ENCODE data around the gene OSBPL1A. TPM values are rescaled to one million over a fixed set of nuclear protein-coding genes. Genes with fewer than 3 reads are reported as not detected.
A peak's percentile ranks its signal among the peaks of the same experiment; 100 is the strongest.
"Not testable (repeated sequence)": the region's sequence is repeated elsewhere in the genome, so short reads cannot be mapped to it uniquely, and the experiment has no call there.

Gene OSBPL1A
- total RNA-seq, 1 experiment from 2014 or later = 35.4 TPM

GRCh38 chr18:24397131-24397693, 412 bp downstream of the OSBPL1A start:
- DNase-seq (ENCODE audit: low read depth) = peak; percentile 75

DNA sequence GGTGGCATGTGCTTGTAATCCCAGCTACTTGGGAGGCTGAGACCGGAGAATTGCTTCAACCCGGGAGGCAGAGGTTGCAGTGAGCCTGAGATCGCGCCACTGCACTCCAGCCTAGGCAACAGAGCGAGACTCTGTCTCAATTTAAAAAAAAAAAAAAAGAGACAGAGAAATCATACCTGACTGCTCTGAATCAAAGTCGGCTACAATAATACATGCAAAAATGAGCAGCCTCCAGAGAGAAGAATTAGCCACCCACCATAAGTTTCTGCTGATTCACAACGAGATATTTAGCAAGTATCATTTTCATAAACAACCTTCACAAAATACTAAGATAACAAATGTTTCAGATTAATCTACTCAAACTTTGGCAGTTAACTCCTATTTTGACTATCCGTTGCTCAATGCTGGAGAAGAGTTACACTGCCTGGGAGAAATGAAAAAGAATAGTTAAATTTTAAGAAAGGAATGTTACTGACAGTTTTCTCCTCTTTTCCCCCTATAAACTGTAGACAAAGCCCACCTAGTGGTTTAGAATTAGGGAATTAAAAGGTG, 1.5 kb downstream of the OSBPL1A start:
- no peak for DNase-seq (ENCODE audit: low read depth)

DNA sequence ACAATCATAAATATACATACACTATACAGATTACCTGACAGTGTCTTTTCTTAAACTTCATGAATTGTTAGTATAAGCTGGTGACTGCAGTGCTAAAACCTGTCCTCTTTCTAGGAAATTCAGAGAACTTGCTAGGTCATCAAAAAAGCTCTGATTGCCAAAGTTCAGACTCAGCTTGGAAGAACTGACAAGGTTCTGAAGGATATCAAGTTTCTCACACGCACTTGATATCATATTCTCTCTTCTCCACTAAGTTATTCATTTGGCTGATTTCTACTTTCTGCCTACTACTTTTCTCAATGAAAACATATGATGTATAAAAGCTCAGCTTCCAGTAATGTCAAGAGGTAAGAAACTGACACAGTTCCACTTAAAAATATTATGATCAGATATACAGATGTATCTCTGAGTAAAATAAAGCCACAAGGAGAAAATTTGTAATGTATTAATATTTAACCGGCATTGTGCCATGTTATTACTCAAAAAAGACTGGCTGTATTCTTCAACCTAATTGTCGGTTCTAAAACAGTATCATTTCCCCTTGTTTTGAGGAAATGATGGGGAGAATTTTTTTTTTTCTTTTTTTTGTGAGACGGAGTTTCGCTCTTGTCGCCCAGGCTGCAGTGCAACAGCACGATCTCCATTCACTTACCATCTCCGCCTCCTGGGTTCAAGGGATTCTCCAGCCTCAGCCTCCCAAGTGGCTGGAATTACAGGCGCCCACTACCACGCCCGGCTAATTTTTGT, 2.4 kb downstream of the OSBPL1A start:
- peak; percentile 17 for DNase-seq (ENCODE audit: low read depth)

DNA sequence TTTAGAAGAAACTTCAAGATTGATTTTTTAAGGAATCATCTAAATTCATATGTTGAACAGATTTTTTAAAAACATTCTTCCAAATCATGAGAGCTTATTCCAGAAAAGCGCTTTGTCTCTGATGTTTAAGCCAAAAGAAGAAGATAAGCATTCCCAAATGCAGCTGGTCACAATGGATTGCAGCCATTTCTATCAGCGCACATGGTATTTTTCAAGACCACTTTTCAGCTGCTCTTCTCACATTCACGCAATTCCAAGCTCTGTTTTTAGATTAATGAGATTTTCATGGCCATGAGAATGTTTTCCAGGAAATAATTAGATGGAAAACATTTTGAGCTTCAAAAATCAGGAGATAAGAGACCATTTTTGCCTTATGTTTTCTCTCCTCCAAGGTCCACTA, 8.7 kb downstream of the OSBPL1A start:
- no peak for DNase-seq (ENCODE audit: low read depth)

DNA sequence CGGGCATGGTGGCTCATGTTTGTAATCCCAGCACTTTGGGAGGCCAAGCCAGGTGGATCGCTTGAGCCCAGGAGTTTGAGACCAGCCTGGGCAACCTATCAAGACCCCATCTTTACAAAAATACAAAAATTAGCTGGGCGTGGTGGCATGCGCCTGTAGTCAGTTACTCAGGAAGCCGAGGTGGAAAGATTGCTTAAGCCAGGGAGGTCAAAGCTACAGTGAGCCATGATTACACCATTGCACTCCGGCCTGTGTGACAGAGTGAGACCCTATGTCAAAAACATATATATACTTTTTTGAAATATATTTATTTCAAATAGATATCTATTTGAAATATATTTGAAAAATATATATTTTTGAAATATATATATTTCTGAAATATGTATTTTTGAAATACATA, 10.9 kb downstream of the OSBPL1A start:
- no peak for DNase-seq (ENCODE audit: low read depth)

DNA sequence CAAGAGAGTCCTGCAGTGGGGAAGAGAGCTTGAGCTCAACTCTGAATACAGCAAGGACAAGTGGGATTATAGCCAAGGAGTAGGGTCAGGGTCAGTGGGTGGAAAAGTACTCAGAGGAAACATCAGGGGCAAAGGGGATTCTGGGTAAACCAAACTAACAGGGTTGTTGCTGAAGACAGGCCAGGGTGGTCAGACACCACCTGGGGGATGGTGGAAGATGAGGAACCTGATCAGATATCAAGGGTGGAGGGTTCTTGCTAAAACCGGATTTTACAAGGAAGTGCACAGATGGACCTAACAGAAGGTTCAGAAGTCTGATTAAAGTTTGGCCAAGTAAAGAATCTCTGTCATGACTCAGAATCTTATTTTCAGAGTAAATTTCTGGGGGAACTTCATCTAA, 16.5 kb downstream of the OSBPL1A start:
- no peak for DNase-seq (ENCODE audit: low read depth)

- no peak for DNase-seq (ENCODE audit: low read depth)
Observed at GRCh38 chr18:24380163-24380747, 17.4 kb downstream of the OSBPL1A start.

GRCh38 chr18:24378598-24378997, 19.0 kb downstream of the OSBPL1A start:
- no peak for DNase-seq (ENCODE audit: low read depth)

DNA sequence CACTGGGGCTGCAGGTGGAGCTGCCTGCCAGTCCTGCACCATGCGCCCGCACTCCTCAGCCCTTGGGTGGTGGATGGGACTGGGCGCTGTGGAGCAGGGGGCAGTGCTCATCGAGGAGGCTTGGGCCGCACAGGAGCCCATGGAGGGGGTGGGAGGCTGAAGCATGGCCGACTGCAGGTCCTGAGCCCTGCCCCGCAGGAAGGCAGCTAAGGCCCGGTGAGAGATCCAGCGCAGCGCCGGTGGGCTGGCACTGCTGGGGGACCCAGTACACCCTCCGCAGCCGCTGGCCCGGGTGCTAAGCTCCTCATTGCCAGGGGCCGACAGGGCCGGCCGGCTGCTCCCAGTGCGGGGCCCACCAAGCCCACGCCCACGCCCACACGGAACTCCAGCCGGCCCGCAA, 21.1 kb downstream of the OSBPL1A start:
- DNase-seq (ENCODE audit: low read depth) = not testable (repeated sequence)

GRCh38 chr18:24373328-24373727, 24.3 kb downstream of the OSBPL1A start:
- DNase-seq (ENCODE audit: low read depth) = no peak

GRCh38 chr18:24372279-24372872, 25.2 kb downstream of the OSBPL1A start:
- DNase-seq (ENCODE audit: low read depth) = no peak

DNA sequence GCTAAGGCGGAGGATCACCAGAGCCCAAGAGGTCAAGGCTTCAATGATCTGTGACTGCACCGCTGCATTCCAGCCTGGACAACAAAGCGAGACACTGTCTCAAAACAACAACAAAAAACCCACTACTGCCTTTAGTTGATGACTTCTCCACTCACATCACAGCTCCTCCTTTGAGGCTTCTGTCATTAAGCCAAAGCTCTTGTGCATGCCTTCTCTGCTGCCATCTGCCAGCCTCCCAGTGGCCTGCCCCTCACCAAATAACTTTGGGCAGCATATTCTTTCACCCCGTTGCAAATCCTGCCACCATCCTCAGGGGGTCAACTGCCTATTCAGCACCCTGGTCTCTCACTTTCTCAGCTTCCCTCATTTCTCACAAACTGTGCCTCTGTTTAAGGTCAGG, 27.5 kb downstream of the OSBPL1A start:
- no peak for DNase-seq (ENCODE audit: low read depth)

DNA sequence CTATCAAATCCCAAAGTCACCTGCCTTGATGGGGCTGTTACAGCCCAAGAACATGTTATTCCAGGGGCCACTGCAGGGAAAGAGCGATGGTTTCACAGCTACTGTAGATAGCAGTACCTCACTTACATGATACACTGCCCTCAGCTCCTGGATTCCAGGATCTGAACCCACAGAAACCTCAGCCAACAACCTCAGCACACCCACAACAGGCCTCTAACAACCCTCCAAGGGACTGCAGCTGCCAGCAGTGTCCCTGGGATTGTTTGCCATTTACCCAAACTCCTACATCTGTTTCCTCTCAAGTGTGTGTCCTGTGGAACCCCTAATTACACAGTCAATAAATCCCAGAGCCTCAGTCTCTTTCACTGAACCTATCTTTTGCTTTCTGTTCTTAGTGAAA, 28.2 kb downstream of the OSBPL1A start:
- DNase-seq (ENCODE audit: low read depth) = peak; percentile 38

DNA sequence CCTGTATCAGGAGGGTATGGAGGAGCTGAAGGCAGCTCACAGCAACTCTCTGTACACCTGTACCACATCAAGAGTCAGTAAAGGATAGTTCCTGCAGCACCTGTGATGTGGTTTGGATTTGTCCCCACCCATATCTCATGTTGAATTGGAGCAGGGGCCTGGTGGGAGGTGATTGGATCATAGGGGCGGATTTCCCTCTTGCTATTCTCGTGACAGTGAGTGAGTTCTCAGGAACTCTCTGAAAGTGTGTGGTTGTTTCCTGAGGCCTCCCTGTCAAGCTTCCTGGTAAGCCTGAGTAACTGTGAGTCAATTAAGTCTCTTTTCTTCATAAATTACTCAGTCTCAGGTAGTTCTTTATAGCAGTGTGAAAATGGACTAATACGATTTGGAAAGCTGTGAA, 28.9 kb downstream of the OSBPL1A start:
- DNase-seq (ENCODE audit: low read depth) = no peak

DNA sequence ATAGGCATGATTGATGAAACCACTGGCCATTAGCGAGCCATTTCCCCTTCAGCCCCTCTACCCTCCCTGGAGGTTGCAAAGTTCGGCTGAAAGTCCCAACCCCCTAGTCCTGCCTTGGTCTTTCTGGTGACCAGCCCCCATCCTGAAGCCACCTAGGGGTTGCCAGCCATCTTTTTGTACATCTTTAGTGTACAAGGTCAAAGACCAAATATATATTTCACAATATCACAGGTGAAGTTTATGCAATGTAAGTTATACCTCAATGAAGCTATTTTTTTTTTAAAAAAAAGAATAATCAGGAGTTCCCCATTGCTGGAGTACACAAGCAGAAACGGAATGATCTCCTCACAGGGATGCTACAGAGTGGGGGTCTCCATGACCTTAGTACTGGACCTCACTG, 31.3 kb downstream of the OSBPL1A start:
- no peak for DNase-seq (ENCODE audit: low read depth)

GRCh38 chr18:24364177-24364576, 33.4 kb downstream of the OSBPL1A start:
- no peak for DNase-seq (ENCODE audit: low read depth)

- no peak for DNase-seq (ENCODE audit: low read depth)
Observed at GRCh38 chr18:24362757-24363156, 34.9 kb downstream of the OSBPL1A start.

DNA sequence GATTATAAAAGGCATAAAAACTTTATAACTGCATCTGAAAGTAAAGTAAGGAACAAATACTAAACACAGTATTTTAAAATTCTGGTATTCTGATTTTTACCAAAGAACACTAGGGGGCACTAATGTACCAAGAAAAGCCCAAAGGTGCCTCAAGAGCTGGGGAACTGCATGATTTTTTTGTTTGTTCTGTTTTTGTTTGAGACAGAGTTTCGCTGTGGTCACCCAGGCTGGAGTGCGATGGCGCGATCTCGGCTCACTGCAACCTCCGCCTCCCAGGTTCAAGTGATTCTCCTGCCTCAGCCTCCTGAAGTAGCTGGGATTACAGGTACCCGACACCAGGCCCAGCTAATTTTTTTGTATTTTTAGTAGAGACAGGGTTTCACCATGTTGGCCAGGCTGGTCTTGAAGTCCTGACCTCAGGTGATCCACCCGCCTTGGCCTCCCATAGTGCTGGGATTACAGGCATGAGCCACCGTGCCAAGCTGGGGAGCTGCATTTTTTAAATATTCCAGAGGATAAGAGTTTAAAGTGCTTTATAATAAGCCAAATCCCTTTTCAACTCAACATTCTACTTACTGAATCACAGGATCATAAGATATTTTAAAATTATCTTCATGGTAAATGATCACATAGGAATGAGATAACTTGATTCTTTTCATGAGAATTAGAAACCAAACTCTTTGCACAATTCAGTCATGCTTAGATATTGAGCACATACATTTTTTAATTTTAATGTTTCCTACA, 37.7 kb downstream of the OSBPL1A start:
- DNase-seq (ENCODE audit: low read depth) = peak; percentile 52

DNA sequence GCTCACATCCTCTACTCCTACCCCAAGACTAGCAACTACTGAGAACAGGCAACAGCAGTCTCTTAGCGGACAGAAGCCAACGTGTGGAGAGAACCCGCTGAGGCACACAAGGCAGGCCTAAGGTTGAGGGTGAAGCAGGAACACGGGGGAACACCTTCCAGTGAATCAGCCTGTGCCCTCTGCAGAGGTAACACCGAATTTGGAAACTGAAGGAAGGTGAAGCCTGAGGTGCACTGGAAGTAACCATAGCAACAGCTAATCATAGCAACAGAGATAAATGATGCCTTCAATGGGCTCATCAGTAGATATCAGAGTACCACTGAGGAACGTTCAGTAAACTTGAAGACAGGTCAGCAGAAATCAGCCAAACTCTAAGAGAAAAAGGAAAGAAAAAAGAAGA, 43.3 kb downstream of the OSBPL1A start:
- no peak for DNase-seq (ENCODE audit: low read depth)

- no peak for DNase-seq (ENCODE audit: low read depth)
Observed at GRCh38 chr18:24346254-24346653, 51.4 kb downstream of the OSBPL1A start.

GRCh38 chr18:24344509-24344908, 53.1 kb downstream of the OSBPL1A start:
- no peak for DNase-seq (ENCODE audit: low read depth)

DNA sequence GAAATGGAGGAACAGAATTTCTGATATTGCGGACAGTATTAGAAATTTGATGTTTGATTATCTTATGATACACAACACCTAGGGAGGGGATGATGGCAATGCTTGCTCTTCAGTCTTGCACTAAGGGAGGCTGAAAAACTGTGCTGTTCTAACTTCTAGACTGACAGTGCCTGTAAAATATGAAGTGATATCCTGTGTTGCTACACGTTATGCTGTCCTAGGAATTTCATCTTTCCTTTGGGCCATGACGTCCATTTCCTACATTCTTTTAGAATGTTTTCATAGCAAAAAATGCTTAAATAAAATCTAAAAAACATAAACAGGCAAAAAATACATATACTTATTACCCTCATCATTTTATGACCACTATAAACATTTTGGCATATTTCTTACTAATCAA, 55.3 kb downstream of the OSBPL1A start:
- no peak for DNase-seq (ENCODE audit: low read depth)
